Measurements from ENCODE around the gene BAIAP2L2.
"Not testable (repeated sequence)": the region's sequence is repeated elsewhere in the genome, so short reads cannot be mapped to it uniquely, and the experiment has no call there.

GRCh38 chr22:38117556-38117955 lies 7.1 kb upstream of the BAIAP2L2 start:
- TF ChIP-seq POLR2A (IDR thresholded peaks at IDR 0.05; ENCODE audit: extremely low read depth, insufficient read length); CTCF (IDR thresholded peaks at IDR 0.05; ENCODE audit: low read depth, low read length); MAX (IDR thresholded peaks at IDR 0.05; ENCODE audit: low read depth, low read length): not testable (repeated sequence)

Measured in NB4 (cell line).